Right cardiac atrium (tissue), 5 donors: ENCODE measurements around the gene PDZRN3. TPM values are rescaled to one million over a fixed set of nuclear protein-coding genes. Genes with fewer than 3 reads are reported as not detected.

Experiments used
- ATAC-seq, 2 donors: fragments of 200-7000 bp; cut with Tn5 transposase; one replicate each; pipeline versions ENCODE4 v1.8.0 to v1.9.1; 2020; ENCODE audit warnings: moderate library complexity in 2 of 2, mild to moderate bottlenecking in 1 of 2
- DNase-seq, 3 donors: peaks; one replicate each; pipeline ENCODE4 v3.0.0-alpha.2; 2020
- H3K27ac ChIP-seq: one replicate; pipeline ENCODE4 v1.5.1; 2013; ENCODE audit warnings: mild to moderate bottlenecking, low read length, control low read depth, moderate library complexity
- H3K27me3 ChIP-seq: one replicate; pipeline ENCODE4 v1.6.1; 2013; ENCODE audit not compliant: control insufficient read depth, insufficient read depth
- H3K4me1 ChIP-seq: one replicate; pipeline ENCODE4 v1.6.1; 2013; ENCODE audit warnings: low read length; ENCODE audit not compliant: control insufficient read depth, insufficient read depth
- H3K4me3 ChIP-seq: one replicate; pipeline ENCODE4 v1.5.1; 2013; ENCODE audit warnings: low read length, control low read depth
- H3K9me3 ChIP-seq: one replicate; pipeline ENCODE4 v1.6.1; 2013; ENCODE audit warnings: low read length; ENCODE audit not compliant: control insufficient read depth
- WGBS: extraction: QIAGEN DNeasy Blood & Tissue Kit; methylation state at CpG from one replicate; pipeline ENCODE4 v1.1.7; 2013; 5-methylcytosine and 5-hydroxymethylcytosine counted together
- intact Hi-C, 4 donors: fragments of 100-400 bp; cut with DNase I; formaldehyde crosslinking; loops; one replicate each; pipeline versions ENCODE4 v1.11.0 to v1.14.0; 2022 to 2023
- polyA plus RNA-seq: library from polyadenylated mRNA; stranded (reverse); fragments of 200-250 nt; gene quantifications from one replicate; pipeline ENCODE4 v1.2.3, GENCODE V29; 2013
- total RNA-seq, 4 donors: library from RNA; stranded (reverse); fragmentation: NEBNext Ultra II Directional; extraction: Animal tissue kit (Norgen Biotek cat#: 25700); gene quantifications; one replicate each; pipeline ENCODE4 v1.2.1, GENCODE V29; 2021
- donor health status: healthy with polysubstance abuse.
- donor health status: DM: no; HTN: yes; CAD: no.
- donor health status: DM: no; HTN: no; CAD: no.
- donor health status: DM: no; HTN: yes; CAD: no; lungs with severe emphysema.
- donor health status: DM: yes; HTN: yes; CAD: no.

Gene PDZRN3
- total and polyA plus RNA-seq, 5 donors: 49.8 to 96.5 (median 70.1) TPM

- Histone ChIP-seq H3K4me3 (peak overlapping the region; percentile 53), H3K4me1 (peaks cover 7% of the 10 kb centered on the region), H3K9me3 (no peaks in the 10 kb centered on the region), H3K27ac (peak overlapping the region; percentile 90), H3K27me3 (no peaks in the 10 kb centered on the region)
- peak; percentile 54 to 75 for ATAC-seq
- peak; percentile 35 to 81 (median 78) for DNase-seq
- intact Hi-C loops: loop anchor here (5.0 to 10.0 kb wide), 6 partner anchors 99 to 221 kb away; no protein-coding TSS in a partner anchor
- 14% methylated on average over 4 of the region's 4 CpGs for WGBS
Measured at GRCh38 chr3:73623346-73623745, 1.4 kb downstream of the PDZRN3 start.

DNA sequence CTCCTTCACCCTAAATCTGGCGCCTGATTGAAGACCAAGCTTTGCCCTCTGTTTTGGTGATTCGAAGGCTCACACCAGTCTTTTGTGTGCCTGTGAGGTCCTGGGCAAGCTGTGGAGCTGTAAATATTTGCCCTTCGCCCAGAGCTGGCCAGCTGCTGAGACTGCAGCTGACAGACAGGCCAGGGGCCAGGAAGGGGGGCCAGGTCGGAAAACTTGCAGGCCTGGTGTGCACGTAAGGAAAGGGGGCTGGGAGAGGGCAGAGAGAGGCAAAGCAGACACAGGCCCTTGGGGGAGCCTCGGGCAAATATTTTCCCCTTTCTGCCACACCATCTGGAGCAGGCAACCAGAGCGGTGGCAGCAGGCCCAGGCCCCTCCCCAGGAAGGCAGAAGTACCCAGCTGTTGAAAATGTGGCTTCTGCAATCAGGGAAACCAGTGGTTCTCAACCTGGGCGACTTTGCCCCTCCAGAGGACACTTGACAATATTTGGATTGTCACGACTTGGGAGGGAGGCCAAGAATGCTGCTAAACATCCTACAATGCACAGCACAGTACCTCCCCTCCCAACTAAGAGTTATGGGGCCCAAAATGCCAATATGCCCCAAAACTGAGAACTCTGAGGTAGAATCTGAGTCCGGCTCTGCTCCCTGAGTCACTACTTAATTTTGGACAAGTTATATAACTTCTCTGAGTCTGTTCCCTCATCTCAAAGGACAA is 2.5 kb downstream of the PDZRN3 start:
- Histone ChIP-seq H3K27me3 (no peaks in the 10 kb centered on the region), H3K4me1 (peaks cover 7% of the 10 kb centered on the region), H3K4me3 (peak overlapping the region; percentile 53), H3K27ac (peak overlapping the region; percentile 90), H3K9me3 (no peaks in the 10 kb centered on the region)
- DNase-seq: peak; percentile 53 to 88 (median 78)
- 28% methylated on average over 10 of the region's 10 CpGs for WGBS
- ATAC-seq: peak; percentile 56 to 59
- intact Hi-C loops: loop anchor here (5.0 to 10.0 kb wide), 6 partner anchors 97 to 223 kb away; no protein-coding TSS in a partner anchor

- ATAC-seq (no peak), DNase-seq (peak in 1 of 3 donors; percentile 36)
- H3K4me3 ChIP-seq: peak overlapping the region; percentile 53
- H3K27me3 ChIP-seq: no peaks in the 10 kb centered on the region
- peak overlapping the region; percentile 94 for H3K27ac ChIP-seq
- H3K4me1 ChIP-seq: peaks cover 7% of the 10 kb centered on the region
- intact Hi-C loops: loop anchor here (5.0 to 10.0 kb wide), 6 partner anchors 97 to 223 kb away; no protein-coding TSS in a partner anchor
- 21% methylated on average over 4 of the region's 4 CpGs for WGBS
- H3K9me3 ChIP-seq: no peaks in the 10 kb centered on the region
Measured at GRCh38 chr3:73621388-73621787, 3.4 kb downstream of the PDZRN3 start.

- intact Hi-C loops: no loop called here
Measured at GRCh38 chr3:73618461-73618860, 6.3 kb downstream of the PDZRN3 start.

GRCh38 chr3:73616056-73616455 is 8.7 kb downstream of the PDZRN3 start:
- no peak overlapping the region for H3K4me3 ChIP-seq
- H3K27ac ChIP-seq: no peak overlapping the region
- DNase-seq (no peak), ATAC-seq (no peak)
- no peaks in the 10 kb centered on the region for H3K9me3 ChIP-seq
- 91% methylated on average over 3 of the region's 3 CpGs for WGBS
- no peaks in the 10 kb centered on the region for H3K27me3 ChIP-seq
- intact Hi-C loops: no loop called here
- peaks cover 11% of the 10 kb centered on the region for H3K4me1 ChIP-seq

More at GRCh38 chr3:73618461-73618860, 6.3 kb downstream of the PDZRN3 start:
- H3K4me3 ChIP-seq: no peak overlapping the region
- WGBS: 39% methylated on average over 2 of the region's 2 CpGs
- H3K27me3 ChIP-seq: no peaks in the 10 kb centered on the region
- no peak for DNase-seq
- no peaks in the 10 kb centered on the region for H3K9me3 ChIP-seq
- peaks cover 10% of the 10 kb centered on the region for H3K4me1 ChIP-seq
- ATAC-seq: no peak
- H3K27ac ChIP-seq: no peak overlapping the region

DNA sequence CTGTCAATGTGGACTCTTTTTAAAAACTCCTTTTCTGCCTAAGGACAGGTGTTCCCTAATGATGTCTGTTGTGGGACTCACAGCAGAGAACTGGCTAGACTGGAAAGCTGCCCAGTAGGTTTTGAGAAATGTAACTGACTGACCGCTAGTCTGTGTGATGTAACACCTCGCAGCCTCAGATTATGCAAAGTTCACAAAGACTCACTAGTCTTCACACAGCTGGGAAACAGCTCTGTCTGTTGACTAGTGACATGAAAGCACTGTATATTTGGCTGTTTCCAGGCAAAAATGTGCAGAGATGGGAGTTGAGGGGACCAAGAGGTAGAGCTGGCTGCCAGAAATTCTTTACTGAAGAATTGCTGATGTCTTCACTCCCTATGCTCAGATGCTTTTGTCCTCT is 10.3 kb downstream of the PDZRN3 start:
- DNase-seq: peak in 1 of 3 donors; percentile 25
- Histone ChIP-seq H3K9me3 (no peaks in the 10 kb centered on the region), H3K4me3 (no peak overlapping the region), H3K27ac (peak overlapping the region; percentile 68), H3K4me1 (peaks cover 10% of the 10 kb centered on the region), H3K27me3 (no peaks in the 10 kb centered on the region)
- 39% methylated on average over 2 of the region's 2 CpGs for WGBS
- intact Hi-C loops: no loop called here
- peak; percentile 84 to 88 for ATAC-seq

- H3K27ac ChIP-seq: no peak overlapping the region
- no peak for DNase-seq
- intact Hi-C loops: no loop called here
Measured at GRCh38 chr3:73611176-73611575, 13.6 kb downstream of the PDZRN3 start.

DNA sequence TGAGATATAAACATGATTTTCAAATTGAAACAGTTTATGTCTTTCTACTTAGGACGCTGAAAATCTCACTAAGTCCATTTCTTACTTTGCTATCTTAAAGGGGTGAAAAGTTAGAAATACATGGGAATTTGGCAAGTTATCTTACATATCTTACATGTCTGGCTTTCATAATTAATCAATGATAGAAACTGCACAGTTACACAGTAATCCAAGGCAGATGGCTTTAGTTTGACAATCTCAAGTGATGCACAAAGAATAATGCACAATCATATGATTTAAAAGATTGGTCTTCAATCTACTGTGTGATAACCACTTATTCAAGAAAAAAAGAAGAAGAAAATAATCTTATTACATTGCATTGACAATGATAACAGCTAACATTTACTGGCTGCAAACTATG is 14.2 kb downstream of the PDZRN3 start:
- no peaks in the 10 kb centered on the region for H3K27me3 ChIP-seq
- H3K9me3 ChIP-seq: no peaks in the 10 kb centered on the region
- WGBS: 60% methylated on average over 1 of the region's 1 CpG
- H3K27ac ChIP-seq: no peak overlapping the region
- peaks cover 8% of the 10 kb centered on the region for H3K4me1 ChIP-seq
- no peak for DNase-seq
- intact Hi-C loops: no loop called here
- ATAC-seq: no peak
- no peak overlapping the region for H3K4me3 ChIP-seq

More at GRCh38 chr3:73611176-73611575, 13.6 kb downstream of the PDZRN3 start:
- Histone ChIP-seq H3K4me1 (peaks cover 6% of the 10 kb centered on the region), H3K4me3 (no peak overlapping the region), H3K27me3 (no peaks in the 10 kb centered on the region), H3K9me3 (no peaks in the 10 kb centered on the region)
- no peak for ATAC-seq

DNA sequence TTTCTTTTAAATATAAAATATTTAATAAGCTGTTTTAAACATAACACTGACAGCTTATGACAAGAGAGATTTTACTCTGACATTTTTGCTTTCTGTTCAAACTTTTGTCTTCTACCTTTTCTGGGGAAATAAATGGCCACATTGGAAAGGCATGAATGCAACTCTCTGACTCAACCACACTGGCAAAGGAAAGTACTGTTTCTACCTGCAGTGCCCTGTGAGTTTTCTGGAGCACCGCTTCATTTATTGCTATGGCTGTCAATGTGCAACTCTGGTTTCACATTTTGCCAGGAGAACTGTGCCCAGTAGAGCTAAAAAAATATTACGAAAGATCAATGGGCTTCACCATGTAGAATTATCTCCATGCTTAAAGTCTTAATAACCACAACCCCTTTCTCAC is 15.1 kb downstream of the PDZRN3 start:
- intact Hi-C loops: no loop called here
- Histone ChIP-seq H3K9me3 (no peaks in the 10 kb centered on the region), H3K27me3 (no peaks in the 10 kb centered on the region), H3K27ac (peak overlapping the region; percentile 71), H3K4me1 (peaks cover 8% of the 10 kb centered on the region), H3K4me3 (no peak overlapping the region)
- ATAC-seq (no peak), DNase-seq (no peak)
- WGBS: 82% methylated on average over 2 of the region's 2 CpGs

- ATAC-seq (peak; percentile 69 to 78), DNase-seq (no peak)
- H3K4me1 ChIP-seq: peaks cover 5% of the 10 kb centered on the region
- intact Hi-C loops: no loop called here
- H3K27ac ChIP-seq: peak overlapping the region; percentile 68
- H3K27me3 ChIP-seq: no peaks in the 10 kb centered on the region
- no peak overlapping the region for H3K4me3 ChIP-seq
- 53% methylated on average over 5 of the region's 5 CpGs for WGBS
- no peaks in the 10 kb centered on the region for H3K9me3 ChIP-seq
Measured at GRCh38 chr3:73609315-73609641, 15.5 kb downstream of the PDZRN3 start.

DNA sequence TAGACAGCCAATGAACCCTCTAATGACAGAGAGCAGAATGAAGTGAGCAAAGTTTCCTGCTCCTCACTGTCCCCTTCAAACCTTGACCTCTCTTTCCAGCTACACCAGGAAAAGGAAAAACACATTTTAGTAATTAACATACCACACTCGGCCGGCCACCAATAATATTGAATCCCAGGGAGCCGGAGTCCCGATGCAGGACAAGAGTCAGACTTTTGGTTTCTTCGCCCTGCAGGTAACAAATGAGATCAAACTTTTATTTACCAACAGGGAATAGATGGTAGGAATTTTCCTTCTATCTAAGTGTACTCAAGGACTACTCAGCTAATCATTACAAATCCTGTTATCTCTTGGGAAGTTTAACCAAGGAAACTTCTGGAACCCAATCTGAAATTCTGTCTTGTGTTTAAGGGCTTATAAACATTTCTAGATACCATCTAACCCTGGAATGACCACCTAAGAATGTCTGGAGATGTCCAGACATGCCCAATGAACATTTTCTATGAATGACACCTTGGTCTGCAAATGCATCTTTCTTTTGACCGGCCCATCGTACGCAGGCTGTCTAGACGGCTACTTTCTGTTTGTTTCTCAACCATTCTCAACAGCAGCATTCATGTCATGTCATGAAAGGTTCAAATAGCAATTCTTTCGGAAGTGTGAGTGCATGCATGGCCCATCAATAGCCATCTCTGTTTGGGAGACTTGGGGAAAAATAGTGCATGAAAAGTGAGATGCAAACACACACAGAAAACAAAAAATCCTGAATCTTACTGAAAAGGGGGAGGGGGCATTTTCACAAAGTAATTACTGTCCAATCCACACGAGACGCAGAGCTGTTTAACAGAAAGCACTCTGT is 16.1 kb downstream of the PDZRN3 start:
- WGBS: 72% methylated on average over 12 of the region's 12 CpGs
- Histone ChIP-seq H3K9me3 (no peaks in the 10 kb centered on the region), H3K27me3 (no peaks in the 10 kb centered on the region), H3K4me3 (no peak overlapping the region), H3K4me1 (peaks cover 8% of the 10 kb centered on the region), H3K27ac (peak overlapping the region; percentile 68)
- ATAC-seq (no peak), DNase-seq (no peak)
- intact Hi-C loops: no loop called here
